SK-N-SH (cell line): ENCODE data around the gene USP27X.

Source experiments
- EZH2phosphoT487 ChIP-seq: fragments of 200-600 bp; sonication (generic); IDR thresholded peaks from 2 replicates; pipeline ENCODE4 v1.6.1; 2017; ENCODE audit warnings: low read depth, mixed run types, mild to moderate bottlenecking, antibody characterized with exemption, moderate library complexity, borderline replicate concordance
- YY1 ChIP-seq: IDR thresholded peaks from 2 replicates; pipeline ENCODE4 v1.4.0; 2012; ENCODE audit warnings: low read depth, mild to moderate bottlenecking
- TF ChIP-seq, protein P1 (sequence below): fragments of 200-600 bp; sonication (generic); IDR thresholded peaks from 2 replicates; pipeline ENCODE4 v1.6.1; 2017; ENCODE audit warnings: antibody characterized with exemption, mild to moderate bottlenecking, moderate library complexity

DNA sequence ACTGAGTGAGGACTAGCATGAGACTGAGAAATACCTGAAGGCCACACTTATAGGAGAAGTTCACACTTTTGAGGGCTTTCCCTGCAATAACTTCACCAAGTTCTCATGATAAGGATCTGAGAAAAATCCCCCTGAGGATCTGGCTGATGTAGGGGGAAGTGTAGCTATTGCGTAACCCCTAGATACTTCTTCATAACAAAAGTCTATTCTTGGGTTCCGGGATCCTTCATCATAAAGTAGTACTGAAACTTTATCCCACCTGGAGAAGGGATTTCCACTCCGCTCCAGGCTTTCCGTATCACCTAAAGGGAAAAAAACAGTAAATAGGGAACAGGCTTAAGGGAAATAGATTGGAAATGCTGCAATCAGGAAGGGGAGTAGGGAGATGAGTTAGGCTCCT is 13.3 kb downstream of the USP27X start:
- TF ChIP-seq YY1 (no peak), EZH2phosphoT487 (no peak)
- TF ChIP-seq, protein P1, sequence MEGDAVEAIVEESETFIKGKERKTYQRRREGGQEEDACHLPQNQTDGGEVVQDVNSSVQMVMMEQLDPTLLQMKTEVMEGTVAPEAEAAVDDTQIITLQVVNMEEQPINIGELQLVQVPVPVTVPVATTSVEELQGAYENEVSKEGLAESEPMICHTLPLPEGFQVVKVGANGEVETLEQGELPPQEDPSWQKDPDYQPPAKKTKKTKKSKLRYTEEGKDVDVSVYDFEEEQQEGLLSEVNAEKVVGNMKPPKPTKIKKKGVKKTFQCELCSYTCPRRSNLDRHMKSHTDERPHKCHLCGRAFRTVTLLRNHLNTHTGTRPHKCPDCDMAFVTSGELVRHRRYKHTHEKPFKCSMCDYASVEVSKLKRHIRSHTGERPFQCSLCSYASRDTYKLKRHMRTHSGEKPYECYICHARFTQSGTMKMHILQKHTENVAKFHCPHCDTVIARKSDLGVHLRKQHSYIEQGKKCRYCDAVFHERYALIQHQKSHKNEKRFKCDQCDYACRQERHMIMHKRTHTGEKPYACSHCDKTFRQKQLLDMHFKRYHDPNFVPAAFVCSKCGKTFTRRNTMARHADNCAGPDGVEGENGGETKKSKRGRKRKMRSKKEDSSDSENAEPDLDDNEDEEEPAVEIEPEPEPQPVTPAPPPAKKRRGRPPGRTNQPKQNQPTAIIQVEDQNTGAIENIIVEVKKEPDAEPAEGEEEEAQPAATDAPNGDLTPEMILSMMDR, result no peak
